Coronary artery (tissue), 2 donors: ENCODE measurements around the gene EEFSEC.
"Not testable (repeated sequence)": the region's sequence is repeated elsewhere in the genome, so short reads cannot be mapped to it uniquely, and the experiment has no call there.

Source experiments
- DNase-seq: peaks from one replicate; pipeline ENCODE4 v3.0.0-alpha.2; 2017; ENCODE audit warnings: low spot score
- H3K27ac ChIP-seq, 2 donors: fragments of 200-600 bp; sonication (generic); one replicate each; pipeline ENCODE4 v1.5.1; 2016 to 2019
- H3K4me3 ChIP-seq: fragments of 200-600 bp; sonication (generic); 2 replicates; pipeline ENCODE4 v1.5.1; 2016; ENCODE audit warnings: mild to moderate bottlenecking, moderate library complexity
- TF ChIP-seq, protein P1 (sequence below): fragments of 200-600 bp; sonication (generic); IDR thresholded peaks from one replicate; pipeline ENCODE4 v1.5.1; 2019; ENCODE audit warnings: antibody characterized with exemption

The EEFSEC gene

DNA sequence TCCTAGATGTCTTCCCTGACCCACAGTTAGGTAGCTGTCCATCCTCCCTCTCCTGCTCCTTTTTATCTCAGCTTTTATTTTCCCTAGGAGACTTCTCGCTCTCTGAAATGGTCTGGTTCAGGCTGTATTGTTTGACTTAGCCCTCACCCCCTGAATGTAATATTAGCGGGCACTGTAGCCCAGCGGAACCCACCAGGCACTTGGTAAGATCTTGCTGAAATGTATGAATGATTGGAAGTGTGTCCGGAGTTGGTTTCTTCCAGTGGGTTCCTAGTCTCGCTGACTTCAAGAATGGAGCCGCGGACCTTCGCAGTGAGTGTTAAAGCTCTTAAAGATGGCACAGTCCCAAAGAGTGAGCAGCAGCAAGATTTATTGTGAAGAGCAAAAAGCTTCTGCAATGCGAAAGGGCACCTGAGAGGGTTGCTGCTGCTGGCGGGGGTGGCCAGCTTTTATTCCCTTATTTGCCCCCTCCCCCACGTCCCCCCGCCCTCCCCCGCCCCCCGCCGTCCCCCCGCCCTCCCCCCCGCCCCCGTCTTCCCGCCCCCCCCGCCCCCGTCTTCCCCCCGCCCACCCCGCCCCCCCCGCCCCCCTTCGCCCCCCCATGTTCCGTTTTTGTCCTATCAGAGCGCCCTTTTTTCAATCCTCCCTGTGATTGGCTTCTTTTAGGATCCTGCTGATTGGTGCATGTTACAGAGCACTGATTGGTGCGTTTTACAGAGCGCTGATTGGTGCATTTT lies 694 bp upstream of the EEFSEC start:
- H3K27ac ChIP-seq, result peak overlapping the region; percentile 70 to 95
- TF ChIP-seq, protein P1, sequence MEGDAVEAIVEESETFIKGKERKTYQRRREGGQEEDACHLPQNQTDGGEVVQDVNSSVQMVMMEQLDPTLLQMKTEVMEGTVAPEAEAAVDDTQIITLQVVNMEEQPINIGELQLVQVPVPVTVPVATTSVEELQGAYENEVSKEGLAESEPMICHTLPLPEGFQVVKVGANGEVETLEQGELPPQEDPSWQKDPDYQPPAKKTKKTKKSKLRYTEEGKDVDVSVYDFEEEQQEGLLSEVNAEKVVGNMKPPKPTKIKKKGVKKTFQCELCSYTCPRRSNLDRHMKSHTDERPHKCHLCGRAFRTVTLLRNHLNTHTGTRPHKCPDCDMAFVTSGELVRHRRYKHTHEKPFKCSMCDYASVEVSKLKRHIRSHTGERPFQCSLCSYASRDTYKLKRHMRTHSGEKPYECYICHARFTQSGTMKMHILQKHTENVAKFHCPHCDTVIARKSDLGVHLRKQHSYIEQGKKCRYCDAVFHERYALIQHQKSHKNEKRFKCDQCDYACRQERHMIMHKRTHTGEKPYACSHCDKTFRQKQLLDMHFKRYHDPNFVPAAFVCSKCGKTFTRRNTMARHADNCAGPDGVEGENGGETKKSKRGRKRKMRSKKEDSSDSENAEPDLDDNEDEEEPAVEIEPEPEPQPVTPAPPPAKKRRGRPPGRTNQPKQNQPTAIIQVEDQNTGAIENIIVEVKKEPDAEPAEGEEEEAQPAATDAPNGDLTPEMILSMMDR, result no peak
- no peak for DNase-seq
- H3K4me3 ChIP-seq, result peak overlapping the region; percentile 96

DNA sequence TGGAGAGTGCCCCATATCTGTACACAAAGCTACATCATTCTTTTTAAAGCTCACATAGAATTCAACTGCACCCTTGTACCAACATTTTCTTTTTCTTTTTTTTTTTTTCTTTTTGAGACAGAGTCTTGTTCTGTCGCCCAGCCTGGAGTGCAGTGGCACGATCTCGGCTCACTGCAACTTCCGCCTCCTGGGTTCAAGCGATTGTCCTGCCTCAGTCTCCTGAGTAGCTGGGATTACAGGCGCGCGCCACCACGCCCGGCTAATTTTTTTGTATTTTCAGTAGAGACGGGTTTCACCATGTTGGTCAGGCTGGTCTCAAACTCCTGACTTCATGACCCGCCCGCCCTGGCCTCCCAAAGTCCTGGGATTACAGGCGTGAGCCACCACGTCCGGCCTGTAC lies 1.1 kb downstream of the EEFSEC start:
- H3K27ac ChIP-seq, DNase-seq: not testable (repeated sequence)
- peak overlapping the region; percentile 96 for H3K4me3 ChIP-seq

DNA sequence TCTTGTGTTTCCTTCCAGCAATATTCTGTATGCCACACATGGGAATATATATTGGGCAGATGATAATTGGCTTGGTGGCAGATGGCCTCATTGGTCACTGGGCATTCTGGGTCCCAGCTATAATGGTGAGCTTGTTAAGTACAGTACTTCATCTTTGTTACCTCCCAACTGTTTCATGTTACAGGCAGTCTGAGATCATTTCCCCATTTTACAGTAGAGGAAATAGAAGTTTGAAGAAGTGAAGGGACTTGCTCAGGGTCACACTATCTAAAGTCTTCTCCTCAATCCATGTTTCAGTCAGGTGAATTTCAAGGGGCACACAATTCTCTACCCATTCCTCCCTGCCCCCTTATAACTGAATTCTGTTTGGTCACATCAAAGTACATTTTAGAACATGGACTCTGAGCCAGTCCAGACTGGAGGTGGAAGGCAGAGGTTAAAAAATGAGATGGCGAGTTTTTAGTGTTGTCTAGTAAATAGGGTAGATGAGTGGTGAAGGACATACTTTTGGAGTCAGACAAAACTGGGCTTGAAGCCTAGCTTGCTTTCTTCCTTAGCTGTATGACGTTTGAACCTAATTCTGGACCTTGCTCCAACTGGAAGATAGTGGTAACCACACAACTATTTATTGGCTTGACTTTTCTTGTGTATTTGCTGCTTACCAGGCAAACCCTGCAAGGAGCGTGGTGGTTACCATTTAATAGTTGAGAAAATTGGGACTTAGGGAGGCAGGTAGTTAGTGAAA lies 2.5 kb downstream of the EEFSEC start:
- no peak overlapping the region for H3K4me3 ChIP-seq
- H3K27ac ChIP-seq, result no peak overlapping the region
- TF ChIP-seq, protein P1, result no peak
- DNase-seq, result no peak

DNA sequence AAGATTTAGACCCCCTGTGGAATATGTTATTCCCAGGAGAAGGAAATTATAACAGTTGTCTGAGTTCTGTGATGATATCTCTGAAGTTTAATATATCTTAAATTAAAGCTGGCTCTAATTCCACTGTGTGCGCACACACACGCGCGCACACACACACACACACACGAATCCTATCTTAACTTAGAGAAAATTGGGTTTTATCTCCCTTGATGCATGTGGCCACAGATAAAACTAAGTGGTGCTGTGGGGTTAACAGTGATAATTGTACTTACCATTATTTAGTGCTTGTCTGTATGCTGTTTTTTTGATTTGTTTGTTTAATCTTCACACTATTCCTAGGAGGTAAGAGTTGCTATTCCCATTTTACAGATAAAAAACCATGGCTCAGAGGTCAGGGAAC lies 7.4 kb downstream of the EEFSEC start:
- H3K27ac ChIP-seq, result no peak overlapping the region
- TF ChIP-seq, protein P1, result no peak
- no peak overlapping the region for H3K4me3 ChIP-seq
- DNase-seq, result no peak

DNA sequence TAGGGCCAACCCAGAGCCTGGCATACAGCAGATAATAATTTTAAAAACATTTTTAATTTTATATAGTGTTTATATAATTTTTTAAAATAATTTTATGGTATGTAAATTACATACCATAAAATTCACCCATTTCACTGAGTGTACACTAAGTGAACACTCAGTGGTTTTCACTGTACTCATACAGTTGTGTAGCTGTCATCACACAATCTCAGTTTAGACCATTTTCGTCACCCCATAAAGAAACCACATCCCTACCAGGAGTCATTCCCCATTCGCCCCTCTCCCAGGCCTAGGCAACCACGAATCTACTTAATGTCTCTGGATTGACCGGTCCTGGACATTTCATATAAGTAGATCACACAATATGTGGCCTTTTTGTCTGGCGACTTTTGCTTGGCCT lies 10.2 kb downstream of the EEFSEC start:
- no peak overlapping the region for H3K4me3 ChIP-seq
- no peak overlapping the region for H3K27ac ChIP-seq
- DNase-seq, result no peak
- TF ChIP-seq, protein P1, result no peak

DNA sequence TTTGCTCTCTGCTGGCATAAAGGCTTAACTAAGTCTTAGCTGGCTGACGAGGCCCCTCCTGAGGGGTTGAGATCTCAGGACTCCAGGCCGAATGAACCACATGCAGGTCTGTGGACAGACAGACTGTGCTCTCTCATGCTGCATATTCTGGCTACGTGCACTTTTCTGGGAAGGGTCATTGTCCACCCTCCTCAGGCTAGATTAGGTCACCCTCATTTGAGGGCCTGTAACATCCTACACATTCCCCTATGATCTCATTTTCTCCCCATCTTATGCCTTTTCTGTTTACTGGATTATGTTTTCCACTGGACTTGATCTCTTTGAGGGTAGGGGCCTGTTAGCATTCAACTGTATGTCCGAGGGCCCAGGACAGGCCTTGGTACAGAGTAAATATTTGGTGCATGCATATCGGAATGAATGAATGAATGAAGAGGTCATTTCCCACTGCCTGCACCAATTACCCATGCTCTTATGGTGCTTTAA lies 13.7 kb downstream of the EEFSEC start:
- TF ChIP-seq, protein P1, result no peak
- DNase-seq, result no peak
- no peak overlapping the region for H3K27ac ChIP-seq
- no peak overlapping the region for H3K4me3 ChIP-seq

DNA sequence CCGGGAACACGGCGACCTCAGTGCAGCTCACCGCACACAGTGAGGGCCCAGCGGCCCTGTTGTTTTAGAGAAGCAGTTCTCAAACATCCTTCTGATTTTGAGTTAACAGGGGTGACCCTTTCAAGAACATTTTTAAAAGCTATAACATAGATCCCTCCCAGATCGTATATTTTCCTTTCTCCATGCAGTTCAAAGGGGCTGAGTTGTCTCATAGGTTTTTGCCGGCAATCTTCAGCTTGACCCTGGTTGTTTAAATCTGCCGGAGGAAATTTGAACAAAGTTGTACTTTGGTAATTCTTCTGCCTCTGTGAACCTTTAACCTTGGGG lies 14.3 kb downstream of the EEFSEC start:
- no peak overlapping the region for H3K27ac ChIP-seq
- TF ChIP-seq, protein P1, result no peak
- no peak overlapping the region for H3K4me3 ChIP-seq
- DNase-seq, result no peak
